Globus pallidus (tissue), 1 donor: ENCODE results near the gene OBSCN.

Source experiments
- DNase-seq: peaks from one replicate; pipeline ENCODE4 v3.0.0-alpha.2; 2015; ENCODE audit warnings: low spot score

Gene OBSCN

GRCh38 chr1:228190778-228191177 lies 17.1 kb upstream of the OBSCN start:
- DNase-seq = no peak

- no peak for DNase-seq
Observed at GRCh38 chr1:228194436-228194835, 13.4 kb upstream of the OBSCN start.

DNA sequence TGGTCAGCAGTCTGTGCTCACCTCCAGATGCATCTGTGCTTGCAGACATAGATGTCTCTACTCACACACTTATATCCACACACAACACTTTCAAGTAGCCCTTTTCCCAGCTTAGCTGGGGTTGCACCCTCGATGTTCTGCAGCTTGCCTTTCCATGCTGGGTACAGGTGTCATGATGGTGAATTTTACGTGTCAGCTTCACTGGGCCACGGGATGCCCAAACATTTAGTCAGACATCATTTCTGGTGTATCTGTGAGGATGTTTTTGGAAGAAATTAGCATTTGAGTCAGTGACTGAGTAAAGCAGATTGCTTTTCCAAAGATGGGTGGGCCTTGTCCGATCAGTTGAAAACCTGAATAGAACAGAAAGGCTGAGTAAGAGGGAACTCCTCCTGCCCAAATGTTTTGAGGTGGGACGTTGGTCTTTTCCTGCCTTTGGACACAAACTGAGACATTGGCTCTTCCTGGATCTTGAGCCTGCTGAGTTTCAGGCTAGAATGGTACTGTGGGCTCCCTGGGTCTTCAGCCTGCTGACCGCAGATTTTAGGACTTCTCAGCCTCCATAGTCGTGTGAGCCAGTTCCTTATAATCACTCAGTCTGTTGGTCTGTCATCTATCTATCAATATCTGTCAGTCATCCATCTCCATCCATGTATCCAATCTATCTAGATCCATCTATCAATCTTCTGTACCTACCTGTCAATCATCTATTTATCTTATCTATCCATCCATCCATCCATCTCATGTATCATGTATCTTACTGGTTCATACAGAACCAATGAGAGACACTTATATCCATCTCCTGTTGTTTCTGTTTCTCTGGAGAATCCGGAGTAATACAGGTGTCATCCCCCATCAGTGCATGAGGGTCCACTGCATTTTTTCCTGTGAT lies 12.7 kb upstream of the OBSCN start:
- DNase-seq = no peak

DNA sequence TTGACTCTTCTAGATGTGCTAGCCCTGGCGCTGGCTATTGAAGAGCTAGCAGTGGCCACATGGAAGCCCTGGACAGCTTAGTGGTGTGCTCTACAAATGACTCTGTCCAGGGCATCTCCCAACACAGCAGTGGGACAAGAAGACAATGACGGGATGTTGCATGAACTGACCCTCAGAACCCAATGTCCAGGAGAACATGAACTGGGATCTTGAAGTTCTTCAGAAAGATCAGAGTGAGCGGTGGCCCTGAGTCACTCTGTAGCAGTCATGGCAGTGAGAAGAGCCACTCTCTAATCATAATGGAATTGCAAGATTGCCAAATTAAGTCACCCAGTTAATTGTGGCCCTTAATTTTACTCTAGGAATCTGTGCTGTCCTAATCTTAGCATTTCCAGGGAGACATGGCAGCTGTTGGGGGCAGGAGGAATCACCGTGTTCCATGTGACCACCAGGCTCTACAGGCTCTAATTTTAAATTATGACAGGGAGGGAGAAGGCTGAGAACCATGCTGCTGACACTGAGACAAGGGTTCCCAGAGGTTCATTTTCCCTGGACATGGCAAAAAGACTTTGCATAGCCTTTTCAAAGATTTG lies 10.2 kb upstream of the OBSCN start:
- no peak for DNase-seq

- no peak for DNase-seq
Observed at GRCh38 chr1:228198977-228199590, 8.8 kb upstream of the OBSCN start.

DNA sequence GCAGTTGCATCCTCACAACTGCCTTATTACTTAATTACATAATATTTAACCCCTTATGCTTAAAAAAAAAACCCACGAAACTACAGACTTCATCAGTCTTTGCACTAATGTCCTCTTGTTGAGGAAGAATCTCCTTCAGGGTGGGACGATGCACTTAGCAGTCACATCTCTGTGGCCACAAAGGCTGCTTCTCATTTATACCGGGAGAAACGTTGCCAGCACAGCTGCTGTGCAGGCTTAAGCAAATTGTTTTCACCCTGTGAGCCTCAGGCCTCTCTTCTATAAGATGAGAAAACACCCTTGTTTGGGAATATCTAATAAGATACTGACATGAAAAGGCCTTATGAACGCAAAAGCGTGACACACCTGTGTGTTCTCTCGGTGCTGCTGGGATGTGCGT lies 2.9 kb upstream of the OBSCN start:
- DNase-seq = no peak

GRCh38 chr1:228205526-228206436 lies 2.1 kb upstream of the OBSCN start:
- no peak for DNase-seq

- no peak for DNase-seq
Observed at GRCh38 chr1:228206582-228207351, 1.1 kb upstream of the OBSCN start.

GRCh38 chr1:228207381-228207810 lies 448 bp upstream of the OBSCN start:
- no peak for DNase-seq

DNA sequence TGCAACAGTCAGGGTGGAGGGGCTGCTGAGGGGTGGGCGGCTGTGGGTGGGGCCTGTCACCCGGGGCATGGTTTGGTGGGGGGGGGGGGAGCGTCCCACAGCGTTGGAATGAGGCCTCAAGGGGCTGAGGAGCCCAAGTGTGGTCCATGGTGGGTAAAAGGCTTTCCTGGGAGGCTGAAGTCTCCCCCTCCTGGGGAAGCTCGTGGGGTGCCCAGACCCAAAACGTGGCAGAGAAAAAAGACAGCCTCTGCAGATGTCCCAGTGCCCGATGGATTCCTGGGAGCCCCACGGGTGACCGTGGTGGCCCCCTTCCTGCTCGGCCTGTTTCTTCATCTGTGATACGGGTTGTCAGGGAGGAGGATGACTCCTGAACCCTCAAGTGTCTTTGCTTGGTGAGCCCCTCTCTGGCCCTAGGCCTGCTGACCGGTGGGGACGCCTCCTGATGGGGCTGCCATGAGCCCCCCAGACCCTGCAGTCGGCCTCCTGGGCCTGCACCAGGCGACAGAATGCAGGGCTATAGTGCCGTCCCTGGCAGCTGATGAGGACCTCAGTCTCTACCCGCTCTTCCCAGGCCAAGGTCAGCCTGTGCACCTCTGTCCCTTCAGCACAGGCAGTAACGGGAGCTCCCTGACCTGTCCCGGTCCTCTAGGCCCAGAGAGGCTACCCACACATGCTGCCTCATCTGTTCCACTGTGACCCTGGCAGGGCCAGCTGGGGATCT lies 1.1 kb downstream of the OBSCN start:
- no peak for DNase-seq

DNA sequence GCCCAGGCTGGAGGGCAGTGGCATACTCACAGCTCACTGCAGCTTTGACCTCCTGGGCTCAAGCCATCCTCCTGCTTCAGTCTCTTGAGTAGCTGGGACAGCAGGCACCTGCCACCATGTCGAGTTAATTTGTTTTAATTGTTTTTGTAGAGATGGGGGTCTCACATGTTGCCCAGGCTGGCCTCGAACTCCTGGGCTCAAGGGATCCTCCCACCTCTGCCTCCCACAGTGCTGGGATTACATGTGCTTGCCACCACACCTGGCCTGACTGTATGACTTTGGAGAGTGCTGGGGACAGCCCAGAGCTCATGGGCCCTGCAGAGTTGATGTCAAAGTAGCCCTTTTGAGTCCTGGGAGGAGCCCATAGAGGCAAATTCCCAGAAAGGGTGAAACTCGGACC lies 1.8 kb downstream of the OBSCN start:
- DNase-seq = no peak

- no peak for DNase-seq
Observed at GRCh38 chr1:228210076-228210651, 2.3 kb downstream of the OBSCN start.

- DNase-seq = no peak
Observed at GRCh38 chr1:228210712-228211530, 3.1 kb downstream of the OBSCN start.

GRCh38 chr1:228211531-228212414 lies 3.9 kb downstream of the OBSCN start:
- no peak for DNase-seq

DNA sequence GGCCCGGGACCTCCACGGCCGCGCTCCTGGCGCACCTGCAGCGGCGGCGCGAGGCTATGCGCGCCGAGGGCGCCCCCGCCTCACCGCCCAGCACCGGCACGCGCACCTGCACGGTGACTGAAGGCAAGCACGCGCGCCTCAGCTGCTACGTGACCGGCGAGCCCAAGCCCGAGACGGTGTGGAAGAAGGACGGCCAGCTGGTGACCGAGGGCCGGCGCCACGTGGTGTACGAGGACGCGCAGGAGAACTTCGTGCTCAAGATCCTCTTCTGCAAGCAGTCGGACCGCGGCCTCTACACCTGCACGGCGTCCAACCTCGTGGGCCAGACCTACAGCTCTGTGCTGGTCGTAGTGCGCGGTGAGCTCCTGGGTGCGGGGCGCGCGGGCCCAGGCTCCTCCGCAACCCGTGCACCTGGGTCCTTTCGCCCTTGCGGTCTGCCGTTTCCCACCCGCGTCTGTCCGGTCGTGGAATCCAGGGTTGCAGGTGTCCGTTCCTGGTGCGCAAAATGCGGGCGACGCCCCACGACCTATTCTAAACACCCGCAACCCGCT lies 4.6 kb downstream of the OBSCN start:
- no peak for DNase-seq

- peak; percentile 46 for DNase-seq
Observed at GRCh38 chr1:228212966-228213844, 5.4 kb downstream of the OBSCN start.
